ENCODE results near the gene SLC38A3.

DNA sequence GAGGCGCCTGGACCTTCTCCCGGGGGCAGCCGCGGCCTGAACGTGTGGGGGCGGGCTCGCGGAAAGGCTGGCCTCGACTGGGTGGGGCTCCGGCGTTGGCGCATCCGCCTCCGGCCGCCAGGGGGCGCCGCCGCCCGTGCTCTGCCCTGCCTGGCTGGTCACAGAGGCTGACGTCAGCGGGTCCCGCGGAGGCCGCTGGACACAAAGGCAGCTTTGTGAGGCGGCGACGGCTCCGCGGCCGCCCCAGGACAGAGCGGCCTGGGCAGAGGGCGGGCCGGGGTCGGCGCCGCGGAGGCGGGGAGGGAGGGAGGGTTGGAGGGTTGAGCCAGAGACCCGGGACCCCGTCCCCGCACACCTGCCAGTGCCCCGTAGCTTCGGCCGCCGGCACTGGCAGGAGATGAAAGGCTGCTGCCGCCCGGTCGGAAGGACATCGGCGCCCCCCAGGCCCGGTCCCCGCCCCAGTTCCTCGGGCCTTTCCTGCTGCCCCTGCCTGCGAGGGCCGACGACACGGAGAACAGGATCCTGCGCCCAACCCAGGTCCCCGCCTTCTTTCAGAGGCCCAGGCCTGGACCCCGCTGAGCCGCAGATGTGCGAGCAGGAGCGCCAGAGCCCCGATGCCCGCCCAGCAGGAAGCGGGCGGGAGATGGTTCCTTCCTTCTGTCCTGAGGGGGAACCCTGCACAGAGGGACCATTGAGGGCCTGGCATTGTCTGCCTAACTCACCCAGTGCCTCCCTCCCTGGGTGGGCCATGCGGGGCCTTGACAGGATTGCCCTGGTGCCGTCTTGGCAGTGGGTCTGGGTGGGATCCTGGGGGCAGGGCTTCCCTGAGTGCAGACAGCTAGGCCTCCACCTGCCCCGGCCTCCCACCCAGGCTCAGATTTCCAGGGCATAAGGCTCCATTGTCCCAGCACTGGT lies 55.2 kb downstream of the SLC38A3 start:
- TF ChIP-seq, protein P1, sequence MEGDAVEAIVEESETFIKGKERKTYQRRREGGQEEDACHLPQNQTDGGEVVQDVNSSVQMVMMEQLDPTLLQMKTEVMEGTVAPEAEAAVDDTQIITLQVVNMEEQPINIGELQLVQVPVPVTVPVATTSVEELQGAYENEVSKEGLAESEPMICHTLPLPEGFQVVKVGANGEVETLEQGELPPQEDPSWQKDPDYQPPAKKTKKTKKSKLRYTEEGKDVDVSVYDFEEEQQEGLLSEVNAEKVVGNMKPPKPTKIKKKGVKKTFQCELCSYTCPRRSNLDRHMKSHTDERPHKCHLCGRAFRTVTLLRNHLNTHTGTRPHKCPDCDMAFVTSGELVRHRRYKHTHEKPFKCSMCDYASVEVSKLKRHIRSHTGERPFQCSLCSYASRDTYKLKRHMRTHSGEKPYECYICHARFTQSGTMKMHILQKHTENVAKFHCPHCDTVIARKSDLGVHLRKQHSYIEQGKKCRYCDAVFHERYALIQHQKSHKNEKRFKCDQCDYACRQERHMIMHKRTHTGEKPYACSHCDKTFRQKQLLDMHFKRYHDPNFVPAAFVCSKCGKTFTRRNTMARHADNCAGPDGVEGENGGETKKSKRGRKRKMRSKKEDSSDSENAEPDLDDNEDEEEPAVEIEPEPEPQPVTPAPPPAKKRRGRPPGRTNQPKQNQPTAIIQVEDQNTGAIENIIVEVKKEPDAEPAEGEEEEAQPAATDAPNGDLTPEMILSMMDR (IDR thresholded peaks at IDR 0.05) = peak in 1 of 3 donors; percentile 90
- no peak for TF ChIP-seq POLR2A (IDR thresholded peaks at IDR 0.05)
